HG03159 (cell line): ENCODE data around the gene TSPAN4.

ENCODE experiments used
- ATAC-seq: cut with Tn5 transposase; IDR thresholded peaks from one replicate; pipeline ENCODE4 v1.9.1; 2021; ENCODE audit warnings: mild to moderate bottlenecking, moderate library complexity; ENCODE audit not compliant: unreplicated experiment

The TSPAN4 gene

DNA sequence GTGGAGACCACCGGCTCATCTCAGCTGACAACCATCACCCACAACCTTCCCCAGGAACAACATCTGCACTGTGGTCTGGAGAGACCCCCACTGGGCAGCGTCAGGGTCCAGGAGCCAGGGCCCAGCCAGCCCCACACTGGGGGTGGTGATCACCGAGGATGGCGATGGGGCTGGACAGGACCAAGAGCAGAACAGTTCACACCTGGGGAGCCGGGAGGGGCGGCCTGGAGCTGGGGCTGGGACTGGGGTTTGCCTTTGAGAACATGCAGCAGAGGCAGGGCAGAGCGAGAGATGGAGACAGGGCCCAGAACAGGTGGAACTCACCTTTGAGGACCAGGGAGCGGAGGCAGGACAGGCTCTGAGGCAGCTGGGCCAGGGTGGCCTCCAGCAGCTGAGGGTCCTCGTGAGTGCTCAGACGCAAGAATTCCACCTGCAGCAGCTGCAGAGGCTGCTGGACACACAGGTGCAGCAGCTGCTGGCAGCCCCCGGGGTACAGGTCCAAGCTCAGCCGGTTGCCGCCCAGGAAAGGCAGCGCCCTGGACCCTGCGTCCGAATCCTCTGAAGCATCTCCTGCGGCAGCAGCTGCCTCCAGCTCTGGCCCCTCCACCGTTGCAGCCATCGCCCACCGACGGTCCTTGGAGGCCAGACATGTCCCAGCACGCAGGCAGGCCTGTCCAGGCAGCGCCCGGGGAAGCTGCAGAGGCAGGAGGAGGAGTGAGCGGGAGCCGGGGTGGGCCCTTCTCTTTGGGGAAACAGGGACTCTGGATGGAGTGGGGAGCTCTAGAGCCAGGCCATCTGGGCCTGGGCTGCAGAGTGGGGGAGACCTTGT is 38.7 kb upstream of the TSPAN4 start:
- no peak for ATAC-seq

DNA sequence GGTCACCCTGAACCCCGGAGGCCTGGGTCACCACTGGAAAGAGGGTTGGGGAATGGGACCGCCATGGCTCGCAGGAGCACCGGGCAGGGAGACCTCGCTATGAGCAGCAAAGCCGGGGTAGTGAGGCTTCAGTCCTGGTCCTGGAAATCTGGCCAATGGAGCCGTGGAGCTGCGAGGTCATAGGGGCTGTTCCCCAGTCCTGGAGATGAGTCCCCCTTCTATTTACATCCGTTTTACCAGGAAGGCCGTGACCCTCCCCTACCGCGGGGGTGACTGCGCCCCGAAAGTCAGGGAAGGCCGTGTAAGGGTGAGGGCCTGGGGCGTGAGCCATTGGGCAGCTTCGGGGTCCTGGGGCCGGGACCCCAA is 38.1 kb upstream of the TSPAN4 start:
- no peak for ATAC-seq

DNA sequence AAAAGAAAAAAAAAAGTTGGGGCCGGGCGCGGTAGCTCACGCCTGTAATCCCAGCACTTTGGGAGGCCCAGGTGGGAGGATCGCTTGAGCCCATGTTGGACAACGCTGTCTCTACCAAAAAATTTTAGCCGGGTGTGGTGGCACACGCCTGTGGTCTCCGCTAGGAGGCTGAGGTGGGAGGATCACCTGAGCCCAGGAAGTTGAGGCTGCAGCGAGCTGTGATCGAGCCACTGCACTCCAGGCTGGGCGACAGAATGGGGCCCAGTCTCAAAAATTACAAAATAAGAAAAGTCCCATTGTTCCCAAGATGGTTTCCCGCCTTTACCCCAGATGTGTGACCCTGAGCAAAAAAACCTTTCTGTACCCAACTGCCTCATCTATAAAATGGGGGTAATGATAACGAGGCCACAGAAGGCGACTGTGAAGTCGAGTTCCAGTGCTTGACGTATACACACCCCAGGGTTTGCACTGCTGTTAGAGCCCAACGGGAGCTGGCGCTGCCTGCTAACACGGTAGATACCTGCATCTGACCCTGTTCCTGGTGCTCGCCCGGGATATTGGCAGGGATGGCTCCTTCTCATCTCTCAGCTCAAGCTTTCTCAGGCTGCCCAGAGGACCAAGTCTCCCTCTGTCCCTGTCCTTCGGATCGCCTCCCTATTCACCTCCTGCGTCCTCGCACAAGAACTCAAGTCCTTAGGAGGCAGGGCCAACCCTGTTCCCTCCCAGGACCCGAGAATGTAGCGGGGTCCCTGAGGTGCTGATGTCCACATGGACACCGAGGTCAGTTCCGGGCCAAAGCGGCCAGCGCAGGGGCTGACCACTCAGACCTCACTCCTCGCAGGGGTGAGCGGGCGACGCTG is 34.0 kb upstream of the TSPAN4 start:
- no peak for ATAC-seq

DNA sequence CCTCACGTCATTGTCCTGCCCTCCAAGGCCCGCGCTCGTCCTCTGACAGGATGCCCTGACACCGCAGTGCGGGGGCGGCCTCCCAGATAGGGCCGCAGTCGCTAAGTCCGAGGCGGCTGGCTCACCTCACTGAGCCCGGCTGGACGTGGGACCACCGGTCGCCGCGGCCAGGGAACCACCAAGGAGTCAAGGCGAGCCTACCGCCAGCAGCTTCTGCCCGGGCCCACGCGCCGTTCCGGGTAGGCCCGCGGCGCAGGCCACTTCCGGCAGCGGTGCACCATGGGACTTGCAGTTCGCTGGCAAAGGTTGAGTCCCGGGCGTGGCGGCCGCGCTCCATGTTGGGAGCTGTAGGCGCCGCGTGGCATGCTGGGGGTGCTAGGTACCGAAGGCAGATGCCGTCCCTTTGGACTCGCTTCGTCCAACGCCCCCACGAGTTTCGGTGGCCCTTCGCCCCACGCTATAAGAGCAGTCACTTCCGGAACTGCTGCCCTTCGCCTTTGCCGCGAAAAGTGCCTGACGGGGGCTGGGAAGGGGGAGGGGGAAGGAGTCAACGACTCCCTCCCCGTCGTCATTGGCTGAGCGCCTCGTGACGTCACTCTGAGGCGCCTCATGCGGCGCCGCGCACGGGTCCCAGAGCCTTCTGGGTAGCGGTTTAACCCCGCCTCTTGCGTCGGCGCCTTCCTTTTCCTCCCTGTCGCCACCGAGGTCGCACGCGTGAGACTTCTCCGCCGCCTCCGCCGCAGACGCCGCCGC is 33.2 kb upstream of the TSPAN4 start, which contains the start of gene RPLP2:
RPLP2 (plus strand) TSS at position 681 of the 753 bp plus-strand sequence. CDS start 268 bp downstream, outside the sequence.
- ATAC-seq, result peak; percentile 62

DNA sequence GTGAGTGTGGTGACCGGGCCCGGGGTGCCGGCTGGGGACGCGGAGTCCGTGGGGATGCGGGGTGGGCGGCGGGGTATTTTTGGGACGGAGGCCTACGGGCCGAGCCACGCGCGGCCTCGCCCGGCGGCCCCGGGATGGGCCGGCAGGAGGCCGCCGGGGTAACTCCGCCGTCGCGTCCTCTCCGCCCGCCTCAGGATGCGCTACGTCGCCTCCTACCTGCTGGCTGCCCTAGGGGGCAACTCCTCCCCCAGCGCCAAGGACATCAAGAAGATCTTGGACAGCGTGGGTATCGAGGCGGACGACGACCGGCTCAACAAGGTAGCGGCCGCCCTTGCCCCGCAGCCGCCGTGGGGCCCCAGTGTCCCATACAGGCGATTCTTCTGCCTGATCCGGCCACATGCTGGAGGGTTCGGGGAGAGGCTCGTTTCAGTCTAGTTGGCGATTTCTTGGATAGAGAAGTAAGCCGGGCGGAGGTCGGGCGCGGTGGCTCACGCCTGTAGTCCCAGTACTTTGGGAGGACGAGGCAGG is 32.5 kb upstream of the TSPAN4 start:
- peak; percentile 12 for ATAC-seq

DNA sequence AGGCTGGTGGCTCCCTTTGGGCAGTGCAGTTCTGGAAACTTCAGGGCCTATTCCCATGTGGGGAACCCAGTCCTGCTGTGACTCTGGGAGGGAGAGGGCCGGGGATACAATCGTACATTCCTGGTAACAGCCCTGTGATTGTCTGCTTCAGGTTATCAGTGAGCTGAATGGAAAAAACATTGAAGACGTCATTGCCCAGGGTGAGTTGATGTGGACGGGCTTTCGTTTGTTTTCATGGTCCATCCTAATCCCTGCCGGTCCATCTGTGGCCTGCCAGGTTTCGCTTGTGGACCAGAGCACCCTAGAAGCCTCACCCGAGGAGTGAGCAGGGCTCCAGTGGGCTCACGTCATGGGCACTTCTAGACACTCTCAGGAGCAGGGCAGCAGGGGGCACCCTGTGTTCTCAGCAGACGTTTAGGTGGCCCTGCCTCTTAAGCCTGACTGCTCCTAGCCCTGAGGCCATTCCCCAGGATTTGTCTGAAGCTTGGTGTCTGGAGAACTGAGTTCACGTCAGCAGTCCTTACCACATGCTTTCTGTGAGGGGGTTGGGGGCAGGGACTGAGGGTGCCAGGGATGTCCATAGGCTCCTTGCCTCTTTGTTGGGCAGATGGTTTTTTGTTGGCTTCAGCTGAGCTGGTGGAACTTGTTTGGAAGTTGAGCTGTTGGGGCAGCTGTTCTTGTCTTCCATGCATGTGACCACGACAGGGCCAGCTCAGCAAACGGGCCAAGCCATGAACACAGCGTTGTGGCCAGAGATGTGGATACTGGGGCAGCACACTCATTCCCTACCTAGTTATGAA is 31.0 kb upstream of the TSPAN4 start:
- ATAC-seq, result no peak

DNA sequence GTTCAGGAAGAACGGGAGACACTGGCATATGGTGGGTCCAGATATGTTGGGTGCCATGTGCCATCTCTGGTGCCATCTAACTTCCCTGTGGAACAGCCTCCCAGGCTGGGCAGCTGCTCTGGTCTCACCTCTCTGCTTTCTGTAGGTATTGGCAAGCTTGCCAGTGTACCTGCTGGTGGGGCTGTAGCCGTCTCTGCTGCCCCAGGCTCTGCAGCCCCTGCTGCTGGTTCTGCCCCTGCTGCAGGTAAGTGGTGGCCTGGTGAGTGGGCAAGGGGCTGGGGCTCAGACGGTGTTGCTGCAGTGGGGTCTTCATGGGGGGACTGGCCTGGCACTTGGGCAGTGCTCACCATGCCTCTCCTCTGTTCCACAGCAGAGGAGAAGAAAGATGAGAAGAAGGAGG is 30.3 kb upstream of the TSPAN4 start:
- ATAC-seq, result no peak

DNA sequence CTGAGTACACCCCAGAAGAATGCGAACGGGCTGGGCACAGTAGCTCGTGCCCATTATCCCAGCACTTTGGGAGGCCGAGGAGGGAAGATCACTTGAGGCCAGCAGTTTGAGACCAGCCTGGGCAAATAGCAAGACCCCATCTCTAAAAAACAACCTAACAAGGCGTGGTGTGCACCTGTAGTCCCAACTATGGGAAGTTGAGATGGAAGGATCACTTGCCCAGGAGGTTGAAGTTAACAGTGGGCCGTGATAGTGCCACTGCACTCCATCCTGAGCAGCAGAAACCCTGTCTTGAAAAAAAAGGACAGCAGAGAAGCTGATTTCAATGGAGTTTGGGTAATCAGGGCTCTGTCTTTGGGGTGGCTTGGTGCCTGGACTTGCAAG is 29.6 kb upstream of the TSPAN4 start:
- no peak for ATAC-seq

DNA sequence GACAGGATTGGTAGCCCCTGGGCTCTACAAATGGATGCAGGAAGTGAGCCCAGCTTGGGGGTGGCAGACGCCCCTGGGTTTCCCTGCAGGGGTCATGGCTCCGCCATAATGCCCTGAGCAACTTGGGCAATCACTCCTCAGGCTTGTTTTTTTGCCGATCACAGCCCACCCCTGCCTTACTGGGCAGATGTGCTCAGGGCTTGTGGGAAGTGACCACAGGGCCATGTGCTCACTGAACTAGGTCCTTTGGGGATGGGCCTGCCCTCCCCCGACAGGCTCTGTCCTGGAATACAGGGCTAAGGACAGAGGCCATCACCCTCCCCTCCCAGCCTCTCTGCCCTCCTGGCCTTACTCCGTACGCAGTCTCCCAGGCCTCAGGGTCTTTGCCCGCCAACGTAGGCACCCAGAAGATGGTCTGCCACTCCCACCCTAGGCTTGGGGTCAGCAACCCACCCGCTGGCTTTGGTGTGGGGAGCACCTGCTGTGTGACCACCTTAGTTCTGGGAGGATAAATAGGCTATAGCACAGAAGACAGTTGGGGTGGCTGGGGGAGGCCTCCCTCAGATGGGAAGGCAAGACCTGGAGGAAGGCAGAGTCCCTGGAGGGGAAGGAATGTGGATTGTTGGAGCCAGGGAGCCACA is 29.1 kb upstream of the TSPAN4 start:
- ATAC-seq, result no peak

DNA sequence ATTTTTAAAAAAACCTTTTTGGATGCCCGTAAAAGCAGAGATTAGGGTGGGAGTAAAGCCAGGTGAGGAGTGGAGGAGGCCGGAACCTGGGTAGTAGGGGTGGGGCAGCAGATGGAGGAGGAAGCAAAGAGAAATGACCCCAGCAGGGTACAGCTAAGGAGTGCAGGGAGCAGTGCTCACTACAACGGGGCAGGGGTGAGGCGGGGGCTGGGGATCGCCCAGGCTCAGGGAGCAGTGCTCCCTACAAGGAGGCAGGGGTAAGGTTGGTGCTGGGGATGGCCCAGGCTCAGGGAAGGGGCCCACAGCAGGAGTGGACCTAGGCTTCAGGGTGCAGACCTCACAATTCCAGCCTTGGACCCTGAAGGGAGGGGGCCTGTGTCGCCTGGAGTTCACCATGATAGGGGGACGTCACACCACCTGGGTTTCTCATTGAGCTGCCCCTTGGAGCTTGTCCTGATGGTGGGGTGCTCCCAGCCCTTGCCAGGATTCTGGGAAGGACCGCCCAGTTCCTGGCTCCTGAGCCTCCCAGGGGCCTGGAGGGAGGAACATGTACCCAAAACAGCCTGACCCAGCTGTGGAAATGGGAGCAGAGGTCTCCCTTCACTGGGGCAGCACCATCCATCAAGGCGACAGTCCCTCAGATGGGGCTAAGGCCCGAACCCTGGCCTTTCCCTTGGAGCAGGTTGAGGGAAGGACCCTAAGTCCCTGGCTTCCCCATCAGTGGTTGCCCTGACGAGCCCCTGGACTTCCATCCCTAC is 26.8 kb upstream of the TSPAN4 start:
- no peak for ATAC-seq

DNA sequence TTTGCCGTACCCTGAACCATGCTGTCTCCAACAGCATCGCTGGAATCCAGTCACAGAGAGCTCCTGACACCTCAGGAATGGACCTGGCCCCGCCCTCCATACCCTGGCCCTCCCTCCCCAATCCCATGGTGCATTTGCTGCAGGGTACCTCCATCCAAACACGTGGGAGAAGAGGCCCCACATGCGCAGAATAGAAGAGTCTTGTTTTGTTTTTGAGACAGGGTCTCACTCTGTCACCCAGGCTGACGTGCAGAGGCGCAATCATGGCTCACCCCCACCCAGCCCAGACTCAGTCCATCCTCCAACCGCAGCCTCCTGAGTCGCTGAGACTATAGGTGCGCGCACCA is 26.2 kb upstream of the TSPAN4 start:
- no peak for ATAC-seq

DNA sequence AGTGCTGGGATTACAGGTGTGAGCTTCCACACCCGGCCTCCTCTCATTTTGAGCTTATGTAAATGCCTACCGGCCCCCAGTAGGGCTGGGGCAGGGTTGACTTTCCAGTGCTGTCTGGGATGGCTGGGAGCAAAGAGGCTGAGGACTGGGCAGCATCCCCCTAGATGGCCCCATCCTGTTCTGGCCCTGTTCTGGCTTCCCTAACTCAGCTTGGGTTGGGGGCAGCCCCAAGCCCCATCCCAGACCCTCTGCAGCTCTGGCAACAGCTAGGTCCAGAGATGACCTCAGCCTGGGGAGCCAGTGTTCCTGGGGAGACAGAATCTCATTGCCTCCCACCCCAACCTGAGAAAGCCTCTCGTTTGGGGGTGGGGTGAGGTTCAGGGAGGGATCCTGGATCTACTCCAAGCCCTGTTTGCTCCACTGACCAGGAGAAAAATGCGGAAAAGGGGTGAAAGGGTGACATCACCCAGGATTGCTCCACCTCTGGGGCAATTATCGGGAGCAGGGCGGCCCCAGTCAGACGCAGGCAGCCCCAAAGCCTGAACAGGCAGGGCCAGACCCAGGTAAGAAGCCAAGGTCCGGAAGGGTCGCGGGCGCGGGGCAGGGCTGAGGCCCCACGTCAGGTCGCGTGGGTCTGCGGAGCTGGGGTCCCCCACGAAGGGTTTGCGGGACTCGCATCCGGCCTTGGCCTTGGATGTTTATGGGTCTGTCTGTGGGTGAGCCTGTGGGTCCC is 24.1 kb upstream of the TSPAN4 start, which contains the start of gene PNPLA2:
PNPLA2 (plus strand) TSS at position 519 of the 733 bp plus-strand sequence. CDS start 805 bp downstream, outside the sequence.
- no peak for ATAC-seq

DNA sequence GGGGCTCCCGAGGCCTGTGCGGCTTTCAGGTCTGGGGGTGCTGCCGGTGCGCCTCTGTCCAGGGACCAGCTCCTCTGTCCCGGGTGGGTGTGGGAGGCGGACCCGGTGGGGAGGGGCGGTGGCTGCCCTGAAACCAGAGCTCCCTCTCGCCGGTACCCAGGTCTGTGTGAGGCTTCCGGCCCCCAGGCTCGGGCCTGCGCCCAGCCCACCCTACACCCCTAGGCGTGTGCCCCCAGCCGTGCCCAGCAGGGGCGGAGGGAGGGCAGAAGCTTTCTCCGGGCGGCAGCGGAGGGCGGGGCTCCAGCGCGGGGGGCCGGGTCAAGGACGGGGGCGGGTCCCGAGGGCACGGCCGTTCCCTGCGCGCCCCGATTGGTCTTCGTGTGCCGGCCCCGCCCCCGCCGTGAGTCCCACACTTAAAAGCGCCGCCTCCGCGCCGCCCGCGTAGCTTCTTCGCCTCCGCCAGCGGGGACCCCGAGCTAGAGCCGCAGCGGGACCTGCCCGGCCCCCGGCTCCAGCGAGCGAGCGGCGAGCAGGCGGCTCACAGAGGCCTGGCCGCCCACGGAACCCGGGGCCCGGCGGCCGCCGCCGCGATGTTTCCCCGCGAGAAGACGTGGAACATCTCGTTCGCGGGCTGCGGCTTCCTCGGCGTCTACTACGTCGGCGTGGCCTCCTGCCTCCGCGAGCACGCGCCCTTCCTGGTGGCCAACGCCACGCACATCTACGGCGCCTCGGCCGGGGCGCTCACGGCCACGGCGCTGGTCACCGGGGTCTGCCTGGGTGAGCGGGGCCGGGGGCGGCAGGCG is 23.3 kb upstream of the TSPAN4 start:
- ATAC-seq, result peak; percentile 54

DNA sequence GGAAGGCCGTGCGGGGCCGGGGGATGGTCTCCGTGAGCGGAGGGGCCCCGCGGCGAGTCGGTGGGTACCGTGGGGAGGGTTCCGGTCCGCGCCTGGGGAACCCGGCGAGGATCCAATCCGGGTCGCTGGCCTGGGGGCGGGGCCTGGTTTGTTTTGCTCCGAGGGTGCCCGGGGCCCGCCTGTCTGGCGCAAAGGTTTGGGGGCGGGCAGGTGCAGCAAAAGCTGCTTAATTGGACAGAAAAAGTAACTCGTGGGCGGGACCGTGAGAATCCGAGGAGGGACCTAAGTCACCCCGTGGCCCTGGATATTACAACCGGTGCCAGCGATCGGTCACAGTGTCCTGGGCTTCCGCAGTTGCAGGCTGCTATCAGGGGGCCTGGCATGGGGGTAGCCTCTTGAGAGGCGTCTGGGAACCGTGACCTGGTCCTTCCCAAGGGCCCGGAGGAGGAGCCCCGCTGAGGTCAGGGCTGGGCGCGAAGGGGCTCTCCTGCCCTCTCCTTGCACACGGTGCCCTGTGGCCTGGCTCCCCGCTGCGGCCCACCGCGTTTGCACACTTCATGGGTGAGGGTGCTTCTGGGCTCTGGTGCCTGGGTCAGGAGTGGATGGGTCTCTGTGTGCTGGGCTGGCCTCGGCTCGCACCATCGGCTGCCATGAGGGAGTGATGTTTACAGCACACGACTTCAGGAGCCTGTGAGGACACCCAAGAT is 22.6 kb upstream of the TSPAN4 start:
- ATAC-seq, result peak; percentile 60

DNA sequence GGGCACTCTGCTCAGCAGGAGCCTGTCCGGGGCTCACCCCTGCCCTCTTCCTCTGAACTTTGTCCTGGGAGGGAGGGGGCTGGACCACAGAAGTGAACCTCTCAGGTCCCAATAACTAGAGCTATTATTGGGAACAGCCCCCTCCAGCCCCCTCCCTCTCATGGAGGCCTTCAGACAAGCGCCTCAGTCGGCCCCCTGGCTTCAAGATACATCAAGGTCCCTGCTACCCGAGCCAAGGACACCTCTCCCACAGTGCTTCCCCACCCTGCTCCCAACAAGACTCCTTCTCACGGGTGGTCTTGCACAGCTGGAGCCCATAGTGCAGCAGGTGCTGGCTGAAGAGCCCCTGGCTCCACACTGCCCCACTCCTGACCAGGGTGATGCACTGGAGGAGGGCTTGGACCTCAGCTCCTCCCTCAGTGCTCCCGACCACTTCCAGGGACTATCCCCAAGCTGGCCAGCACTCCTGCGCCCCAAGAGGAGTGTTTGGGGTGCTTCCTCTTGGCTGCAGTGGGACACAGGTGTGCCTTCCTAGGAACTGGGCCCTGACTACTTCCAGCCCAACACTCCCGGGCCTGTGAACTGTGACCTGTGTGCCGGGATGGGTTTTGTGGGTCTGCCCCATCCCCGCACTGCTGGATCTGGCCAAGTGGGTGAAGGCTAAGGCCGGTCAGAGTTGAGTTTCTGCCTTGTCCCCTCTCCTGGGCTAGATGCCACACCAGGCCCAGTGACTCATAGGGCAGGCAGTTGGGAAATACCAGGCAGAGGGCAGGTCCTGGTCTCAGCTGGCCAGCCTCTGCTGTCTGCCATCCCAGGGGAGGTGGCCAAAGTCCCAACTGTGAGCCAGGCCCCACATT is 21.8 kb upstream of the TSPAN4 start:
- no peak for ATAC-seq
